Measurements from ENCODE around the gene RBM11. TPM values are rescaled to one million over a fixed set of nuclear protein-coding genes. Genes with fewer than 3 reads are reported as not detected.

The RBM11 gene
- total and polyA plus RNA-seq, 4 donors = 0.08 to 0.19 (median 0.13) TPM; not detected in 1

DNA sequence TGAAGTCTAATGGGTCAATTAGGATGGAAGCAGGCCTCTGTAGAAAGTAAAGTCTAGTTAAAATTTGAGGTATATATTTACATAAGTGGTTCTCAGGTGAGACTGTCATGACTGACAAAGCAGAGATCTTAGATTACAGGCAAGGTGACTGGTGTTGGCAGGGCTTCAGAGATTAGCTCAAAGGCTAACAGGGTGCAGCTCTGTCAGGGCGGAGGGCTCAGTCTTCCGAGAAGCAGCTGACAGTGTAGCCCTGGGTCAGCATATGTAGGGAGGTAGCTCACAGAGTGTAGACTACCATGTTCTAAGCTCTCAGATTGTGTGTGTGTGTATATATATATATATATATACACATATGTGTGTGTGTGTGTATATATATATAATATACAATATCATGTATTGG lies 54.7 kb downstream of the RBM11 start:
- no peak overlapping the region for H3K27ac ChIP-seq (ENCODE audit: low read depth in 1 of 2, low read length in 2 of 2)
- WGBS = 84% methylated on average over 2 of the region's 2 CpGs
- H3K4me1 ChIP-seq (ENCODE audit: control insufficient read depth in 4 of 4, insufficient read depth in 4 of 4, low read length in 3 of 4) = peaks cover 0 to 8% (median 4%) of the 10 kb centered on the region in 4 donors
- H3K4me3 ChIP-seq (ENCODE audit: low read depth in 1 of 3, low read length in 3 of 3) = no peak overlapping the region
- no peaks in the 10 kb centered on the region for H3K36me3 ChIP-seq (ENCODE audit: control insufficient read depth in 4 of 4, insufficient read depth in 3 of 4, low read depth in 1 of 4, low read length in 3 of 4)
- H3K9ac ChIP-seq (ENCODE audit: low read depth in 1 of 2, low read length in 2 of 2) = no peak overlapping the region
- no peaks in the 10 kb centered on the region for H3K9me3 ChIP-seq (ENCODE audit: control insufficient read depth in 4 of 4, low read length in 3 of 4)
- DNase-seq (ENCODE audit: low spot score) = peak; percentile 64
- TF ChIP-seq REST (IDR thresholded peaks at IDR 0.05) = no peak
- no peak for TF ChIP-seq HNF4G (IDR thresholded peaks at IDR 0.05)
- no peak for TF ChIP-seq CTCF (IDR thresholded peaks at IDR 0.05; ENCODE audit: low read depth, low read length, missing input control)
- TF ChIP-seq EGR1 (IDR thresholded peaks at IDR 0.05; ENCODE audit: low read depth in 2 of 2) = no peak
- TF ChIP-seq GABPA (IDR thresholded peaks at IDR 0.05 in 1 of 2, conservative IDR thresholded peaks at IDR 0.05 in 1 of 2) = no peak
- no peaks in the 10 kb centered on the region for H3K27me3 ChIP-seq (ENCODE audit: control insufficient read depth in 4 of 4, insufficient read depth in 4 of 4, low read length in 3 of 4)

DNA sequence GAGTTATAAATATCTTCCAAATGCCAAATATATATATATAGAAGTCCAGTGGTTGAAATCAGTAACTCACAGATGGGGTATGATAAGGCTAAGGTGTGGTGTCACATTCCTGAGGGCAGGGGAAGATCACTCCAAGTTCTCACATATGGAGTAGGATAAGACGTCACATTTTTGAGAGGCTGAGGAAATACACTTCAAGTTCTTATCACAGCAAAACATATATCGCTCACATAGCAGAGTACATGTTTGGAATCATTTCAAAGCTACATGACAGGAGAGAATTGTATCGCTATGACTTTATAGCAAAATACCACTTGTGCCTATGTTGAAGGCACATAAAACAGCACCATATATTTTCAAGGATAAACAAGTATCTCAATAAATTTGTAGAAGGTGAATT lies 55.1 kb downstream of the RBM11 start:
- peaks cover 0 to 8% (median 4%) of the 10 kb centered on the region in 4 donors for H3K4me1 ChIP-seq (ENCODE audit: control insufficient read depth in 4 of 4, insufficient read depth in 4 of 4, low read length in 3 of 4)
- no peaks in the 10 kb centered on the region for H3K27me3 ChIP-seq (ENCODE audit: control insufficient read depth in 4 of 4, insufficient read depth in 4 of 4, low read length in 3 of 4)
- H3K4me3 ChIP-seq (ENCODE audit: low read depth in 1 of 3, low read length in 3 of 3) = no peak overlapping the region
- H3K9ac ChIP-seq (ENCODE audit: low read depth in 1 of 2, low read length in 2 of 2) = no peak overlapping the region
- no peak overlapping the region for H3K27ac ChIP-seq (ENCODE audit: low read depth in 1 of 2, low read length in 2 of 2)
- 79% methylated on average over 3 of the region's 3 CpGs for WGBS
- DNase-seq (ENCODE audit: low spot score) = no peak
- H3K36me3 ChIP-seq (ENCODE audit: control insufficient read depth in 4 of 4, insufficient read depth in 3 of 4, low read depth in 1 of 4, low read length in 3 of 4) = no peaks in the 10 kb centered on the region
- H3K9me3 ChIP-seq (ENCODE audit: control insufficient read depth in 4 of 4, low read length in 3 of 4) = no peaks in the 10 kb centered on the region
- TF ChIP-seq FOXA1 (IDR thresholded peaks at IDR 0.05) (no peak), CTCF (IDR thresholded peaks at IDR 0.05; ENCODE audit: low read depth, low read length, missing input control) (no peak), RXRA (IDR thresholded peaks at IDR 0.05) (no peak), REST (IDR thresholded peaks at IDR 0.05) (no peak), FOXA2 (IDR thresholded peaks at IDR 0.05) (no peak), GABPA (IDR thresholded peaks at IDR 0.05 in 1 of 2, conservative IDR thresholded peaks at IDR 0.05 in 1 of 2) (no peak)
- TF ChIP-seq, protein P1, sequence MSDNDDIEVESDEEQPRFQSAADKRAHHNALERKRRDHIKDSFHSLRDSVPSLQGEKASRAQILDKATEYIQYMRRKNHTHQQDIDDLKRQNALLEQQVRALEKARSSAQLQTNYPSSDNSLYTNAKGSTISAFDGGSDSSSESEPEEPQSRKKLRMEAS (IDR thresholded peaks at IDR 0.05) = no peak
- TF ChIP-seq, protein P2, sequence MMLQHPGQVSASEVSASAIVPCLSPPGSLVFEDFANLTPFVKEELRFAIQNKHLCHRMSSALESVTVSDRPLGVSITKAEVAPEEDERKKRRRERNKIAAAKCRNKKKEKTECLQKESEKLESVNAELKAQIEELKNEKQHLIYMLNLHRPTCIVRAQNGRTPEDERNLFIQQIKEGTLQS (IDR thresholded peaks at IDR 0.05) = no peak

Data from liver (tissue), 9 donors.